A549 (cell line): ENCODE data around the gene SUPT3H.

Experiments
- CHD2 ChIP-seq: fragments of 150-350 bp; IDR thresholded peaks from 2 replicates; pipeline ENCODE4 v1.6.1; 2014; ENCODE audit warnings: low read length; ENCODE audit not compliant: partially characterized antibody
- CTCF ChIP-seq: fragments of >200 bp; sonication (Bioruptor Twin); formaldehyde crosslinking; IDR thresholded peaks from 3 replicates; pipeline ENCODE4 v1.5.1; 2016
- HOXA7 ChIP-seq: fragments of 250-450 bp; sonication (Bioruptor Pico); IDR thresholded peaks from 2 replicates; pipeline ENCODE4 v1.5.0; 2020; ENCODE audit warnings: mild to moderate bottlenecking, moderate library complexity
- MYC ChIP-seq: IDR thresholded peaks from 2 replicates; pipeline ENCODE4 v1.6.1; 2012; ENCODE audit warnings: mild to moderate bottlenecking, inconsistent platforms, low read length, improper control_type of control experiment, borderline replicate concordance
- POLR2A ChIP-seq: IDR thresholded peaks from 2 replicates; pipeline ENCODE4 v1.6.1; 2012; ENCODE audit warnings: mild to moderate bottlenecking, low read length
- USF2 ChIP-seq: fragments of 450-650 bp; IDR thresholded peaks from 2 replicates; pipeline ENCODE4 v1.6.1; 2014; ENCODE audit warnings: antibody characterized with exemption

GRCh38 chr6:44788387-44788981 is 589.2 kb downstream of the SUPT3H start:
- TF ChIP-seq CHD2 = no peak
- TF ChIP-seq CTCF = no peak
- TF ChIP-seq HOXA7 (CRISPR knock-in tag) = no peak
- no peak for TF ChIP-seq MYC
- TF ChIP-seq POLR2A = no peak
- TF ChIP-seq USF2 = no peak
